ENCODE measurements around the gene ABCC1. TPM values are rescaled to one million over a fixed set of nuclear protein-coding genes. Genes with fewer than 3 reads are reported as not detected.

The ABCC1 gene
- total and polyA plus RNA-seq, 2 of the 4 experiments (the other 2 are of a cell fraction) = 39.4 to 66.0 TPM

DNA sequence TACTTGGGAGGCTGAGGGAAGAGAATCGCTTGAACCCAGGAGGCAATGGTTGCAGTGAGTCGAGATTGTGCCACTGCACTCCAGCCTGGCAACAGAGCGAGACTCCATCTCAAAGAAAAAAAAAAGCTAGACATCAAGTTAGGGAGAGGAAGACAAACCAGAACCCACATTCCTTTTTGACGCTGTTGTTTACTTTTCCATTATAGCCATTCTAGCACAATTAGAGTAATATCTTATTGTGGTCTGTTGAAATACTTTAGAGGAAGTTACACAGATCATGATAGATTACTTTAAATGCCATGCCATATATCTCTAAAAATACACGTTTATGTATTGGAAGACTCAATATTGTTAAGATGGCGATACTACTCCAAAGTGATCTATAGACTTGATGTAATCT lies 16.5 kb upstream of the ABCC1 start:
- Histone ChIP-seq H3K4me3 (ENCODE audit: insufficient read depth, low read depth, low read length) (no peak overlapping the region), H3K36me3 (ENCODE audit: control insufficient read depth, insufficient read depth, low read length) (no peaks in the 10 kb centered on the region), H3K4me2 (ENCODE audit: low read depth, low read length) (no peak overlapping the region), H3K23ac (ENCODE audit: low read depth, low read length) (no peak overlapping the region), H2BK20ac (ENCODE audit: low read depth, low read length) (no peak overlapping the region), H3K79me1 (ENCODE audit: low read depth in 1 of 2, low read length in 2 of 2) (no peaks in the 10 kb centered on the region), H2BK120ac (ENCODE audit: low read depth, low read length) (no peak overlapping the region), H2AK5ac (ENCODE audit: low read depth, low read length) (no peak overlapping the region), H3K27me3 (ENCODE audit: control insufficient read depth, insufficient read depth, low read length) (no peaks in the 10 kb centered on the region), H3K9me3 (ENCODE audit: control insufficient read depth, insufficient read depth, low read length) (no peaks in the 10 kb centered on the region; the same call in 1 of the 2 replicates), H3K9me1 (ENCODE audit: insufficient read depth, low read length) (no peaks in the 10 kb centered on the region), H3K9ac (ENCODE audit: low read depth, low read length) (no peak overlapping the region), H2AFZ (replicated peaks; ENCODE audit: low read length, poor library complexity) (no peak overlapping the region), H3K18ac (ENCODE audit: low read depth, low read length) (no peak overlapping the region), H4K5ac (ENCODE audit: low read depth, low read length) (no peak overlapping the region), H2BK15ac (ENCODE audit: low read depth, low read length) (no peak overlapping the region), H4K91ac (ENCODE audit: insufficient read depth, low read depth, low read length) (no peak overlapping the region), H3K4me1 (ENCODE audit: control insufficient read depth, insufficient read depth, low read length) (no peaks in the 10 kb centered on the region; the same call in 1 of the 2 replicates), H4K20me1 (ENCODE audit: insufficient read depth, low read length) (no peaks in the 10 kb centered on the region), H4K8ac (ENCODE audit: low read depth in 2 of 2, low read length in 2 of 2) (no peak overlapping the region), H2AK9ac (replicated peaks; ENCODE audit: low read depth, low read length, poor library complexity) (no peak overlapping the region), H3K27ac (ENCODE audit: insufficient read depth, low read length) (no peak overlapping the region), H3K56ac (ENCODE audit: extremely low read depth, insufficient read depth, low read length) (no peak overlapping the region), H2BK5ac (ENCODE audit: low read depth, low read length, poor library complexity, severe bottlenecking) (no peak overlapping the region), H3K14ac (replicated peaks; ENCODE audit: low read depth, low read length) (no peak overlapping the region), H3K4ac (ENCODE audit: low read depth, low read length) (no peak overlapping the region)
- ChIA-PET POLR2A (ENCODE audit: unreplicated experiment) (no interaction called here), CTCF (interaction anchor here (0.6 kb wide), 1 partner anchor 315 kb away, joined by 5 read pairs; no protein-coding TSS in a partner anchor)
- DNase-seq (no peak), ATAC-seq (ENCODE audit: low read depth) (no peak)
- in situ Hi-C loops (cut with MboI; ENCODE audit: low sequenced_read_pairs) = no loop called here
- BruUV-seq (replicated peaks) = no TSS peak
- no CpG with 5 or more reads among the region's 6 CpGs for WGBS, 2 experiments (ENCODE audit: extremely low coverage in 2 of 2, insufficient read length in 1 of 2)
- dilution Hi-C loops (cut with HindIII; ENCODE audit: low sequenced_read_pairs, unreplicated experiment) = no loop called here
- no peak for TF ChIP-seq POLR2A (IDR thresholded peaks at IDR 0.05; ENCODE audit: low read depth, low read length)
- TF ChIP-seq MAZ (IDR thresholded peaks at IDR 0.05; ENCODE audit: borderline replicate concordance, low read depth, low read length) = no peak
- no peak for TF ChIP-seq SMC3 (IDR thresholded peaks at IDR 0.05; ENCODE audit: low read depth, low read length)
- no peak for TF ChIP-seq FOS (IDR thresholded peaks at IDR 0.05; ENCODE audit: low read depth, low read length)
- TF ChIP-seq NFE2L2 (IDR thresholded peaks at IDR 0.05; ENCODE audit: low read depth, low read length) = no peak
- TF ChIP-seq, protein P1, sequence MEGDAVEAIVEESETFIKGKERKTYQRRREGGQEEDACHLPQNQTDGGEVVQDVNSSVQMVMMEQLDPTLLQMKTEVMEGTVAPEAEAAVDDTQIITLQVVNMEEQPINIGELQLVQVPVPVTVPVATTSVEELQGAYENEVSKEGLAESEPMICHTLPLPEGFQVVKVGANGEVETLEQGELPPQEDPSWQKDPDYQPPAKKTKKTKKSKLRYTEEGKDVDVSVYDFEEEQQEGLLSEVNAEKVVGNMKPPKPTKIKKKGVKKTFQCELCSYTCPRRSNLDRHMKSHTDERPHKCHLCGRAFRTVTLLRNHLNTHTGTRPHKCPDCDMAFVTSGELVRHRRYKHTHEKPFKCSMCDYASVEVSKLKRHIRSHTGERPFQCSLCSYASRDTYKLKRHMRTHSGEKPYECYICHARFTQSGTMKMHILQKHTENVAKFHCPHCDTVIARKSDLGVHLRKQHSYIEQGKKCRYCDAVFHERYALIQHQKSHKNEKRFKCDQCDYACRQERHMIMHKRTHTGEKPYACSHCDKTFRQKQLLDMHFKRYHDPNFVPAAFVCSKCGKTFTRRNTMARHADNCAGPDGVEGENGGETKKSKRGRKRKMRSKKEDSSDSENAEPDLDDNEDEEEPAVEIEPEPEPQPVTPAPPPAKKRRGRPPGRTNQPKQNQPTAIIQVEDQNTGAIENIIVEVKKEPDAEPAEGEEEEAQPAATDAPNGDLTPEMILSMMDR (conservative IDR thresholded peaks at IDR 0.05; ENCODE audit: low read depth, low read length) = no peak
- TF ChIP-seq CHD1 (IDR thresholded peaks at IDR 0.05; ENCODE audit: low read depth, low read length) = no peak
- TF ChIP-seq RAD21 (IDR thresholded peaks at IDR 0.05; ENCODE audit: low read length) = no peak
- no peak for TF ChIP-seq MAFK (IDR thresholded peaks at IDR 0.05; ENCODE audit: low read depth, low read length)
- TF ChIP-seq, protein P2, sequence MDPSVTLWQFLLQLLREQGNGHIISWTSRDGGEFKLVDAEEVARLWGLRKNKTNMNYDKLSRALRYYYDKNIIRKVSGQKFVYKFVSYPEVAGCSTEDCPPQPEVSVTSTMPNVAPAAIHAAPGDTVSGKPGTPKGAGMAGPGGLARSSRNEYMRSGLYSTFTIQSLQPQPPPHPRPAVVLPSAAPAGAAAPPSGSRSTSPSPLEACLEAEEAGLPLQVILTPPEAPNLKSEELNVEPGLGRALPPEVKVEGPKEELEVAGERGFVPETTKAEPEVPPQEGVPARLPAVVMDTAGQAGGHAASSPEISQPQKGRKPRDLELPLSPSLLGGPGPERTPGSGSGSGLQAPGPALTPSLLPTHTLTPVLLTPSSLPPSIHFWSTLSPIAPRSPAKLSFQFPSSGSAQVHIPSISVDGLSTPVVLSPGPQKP (IDR thresholded peaks at IDR 0.05; ENCODE audit: borderline replicate concordance, low read depth, low read length) = no peak
- TF ChIP-seq BHLHE40 (IDR thresholded peaks at IDR 0.05; ENCODE audit: low read depth, low read length) = no peak
- intact Hi-C loops (cut with micrococcal nuclease) = no loop called here

Data from IMR-90 (cell line).